OCI-LY1 (cell line): ENCODE measurements around the gene OR11G2.

ENCODE experiments used
- H2AFZ ChIP-seq: fragments of 200-600 bp; sonication (generic), shearing (Covaris generic); 2 replicates; pipeline ENCODE4 v1.6.0; 2014; ENCODE audit warnings: antibody characterized with exemption, mild to moderate bottlenecking, low read length
- H3F3A ChIP-seq: fragments of 200-600 bp; sonication (generic), shearing (Covaris generic); 2 replicates; pipeline ENCODE4 v1.6.0; 2014; ENCODE audit warnings: mild to moderate bottlenecking, antibody characterized with exemption, low read length, moderate library complexity; ENCODE audit not compliant: insufficient read depth
- H3K27ac ChIP-seq: fragments of 200-600 bp; sonication (generic); 2 replicates; pipeline ENCODE4 v1.5.1; 2014; ENCODE audit warnings: low read length, mixed run types, mild to moderate bottlenecking, low read depth; ENCODE audit not compliant: poor library complexity, severe bottlenecking
- H3K27me3 ChIP-seq: fragments of 200-600 bp; sonication (generic); 2 replicates; pipeline ENCODE4 v1.6.0; 2014; ENCODE audit warnings: antibody characterized with exemption, mild to moderate bottlenecking, low read length, moderate library complexity; ENCODE audit not compliant: insufficient read depth
- H3K36me3 ChIP-seq: fragments of 200-600 bp; sonication (generic); 2 replicates; pipeline ENCODE4 v1.6.1; 2014; ENCODE audit warnings: mild to moderate bottlenecking, antibody characterized with exemption, low read length, moderate library complexity, mixed read lengths; ENCODE audit not compliant: insufficient read depth
- H3K4me1 ChIP-seq: fragments of 200-600 bp; sonication (generic); 2 replicates; pipeline ENCODE4 v1.5.1; 2014; ENCODE audit warnings: mild to moderate bottlenecking, low read length, moderate library complexity; ENCODE audit not compliant: insufficient read depth, severe bottlenecking
- H3K4me2 ChIP-seq: fragments of 200-600 bp; sonication (generic), shearing (Covaris generic); 2 replicates; pipeline ENCODE4 v1.6.1; 2014; ENCODE audit warnings: low read length
- H3K4me3 ChIP-seq: fragments of 200-600 bp; sonication (generic); 2 replicates; pipeline ENCODE4 v1.5.1; 2014; ENCODE audit warnings: low read length, low read depth, mild to moderate bottlenecking, mixed read lengths; ENCODE audit not compliant: poor library complexity, severe bottlenecking
- H3K79me2 ChIP-seq: fragments of 200-600 bp; shearing (Covaris generic); 2 replicates; pipeline ENCODE4 v1.6.1; 2016; ENCODE audit warnings: mixed run types, low read length, mixed read lengths; ENCODE audit not compliant: insufficient read depth
- H3K9ac ChIP-seq: fragments of 200-600 bp; sonication (generic), shearing (Covaris generic); 2 replicates; pipeline ENCODE4 v1.6.1; 2014; ENCODE audit warnings: mild to moderate bottlenecking, low read length, mixed read lengths
- H3K9me2 ChIP-seq: fragments of 200-600 bp; sonication (generic), shearing (Covaris generic); 2 replicates; pipeline ENCODE4 v1.6.1; 2014; ENCODE audit warnings: low read depth, mild to moderate bottlenecking, low read length, mixed read lengths
- H3K9me3 ChIP-seq: fragments of 200-600 bp; shearing (Covaris generic); 2 replicates; pipeline ENCODE4 v1.6.1; 2014; ENCODE audit warnings: low read length, mixed read lengths
- H4K20me1 ChIP-seq: fragments of 200-600 bp; sonication (generic), shearing (Covaris generic); 2 replicates; pipeline ENCODE4 v1.6.0; 2016; ENCODE audit warnings: mild to moderate bottlenecking, low read length; ENCODE audit not compliant: insufficient read depth
- EZH2 ChIP-seq: fragments of 200-600 bp; sonication (generic), shearing (Covaris generic); IDR thresholded peaks from 2 replicates; pipeline ENCODE4 v1.8.0; 2017; ENCODE audit warnings: borderline replicate concordance, mixed run types, mild to moderate bottlenecking, antibody characterized with exemption, low read length, moderate library complexity, mixed read lengths
- TF ChIP-seq, protein P1 (sequence below): fragments of 200-600 bp; sonication (generic), shearing (Covaris generic); IDR thresholded peaks from 2 replicates; pipeline ENCODE4 v1.5.1; 2017; ENCODE audit warnings: mild to moderate bottlenecking, antibody characterized with exemption, low read length, moderate library complexity, mixed read lengths

Gene OR11G2

DNA sequence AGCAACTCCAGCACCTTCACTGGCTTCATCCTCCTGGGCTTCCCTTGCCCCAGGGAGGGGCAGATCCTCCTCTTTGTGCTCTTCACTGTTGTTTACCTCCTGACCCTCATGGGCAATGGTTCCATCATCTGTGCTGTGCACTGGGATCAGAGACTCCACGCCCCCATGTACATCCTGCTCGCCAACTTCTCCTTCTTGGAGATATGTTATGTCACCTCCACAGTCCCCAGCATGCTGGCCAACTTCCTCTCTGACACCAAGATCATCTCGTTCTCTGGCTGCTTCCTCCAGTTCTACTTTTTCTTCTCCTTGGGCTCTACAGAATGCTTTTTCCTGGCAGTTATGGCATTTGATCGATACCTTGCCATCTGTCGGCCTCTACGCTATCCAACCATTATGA, 6.8 kb downstream of the OR11G2 start:
- H3K9me3 ChIP-seq: no peaks in the 10 kb centered on the region
- H4K20me1 ChIP-seq: no peaks in the 10 kb centered on the region
- H3K27ac ChIP-seq: no peak overlapping the region
- H3K9me2 ChIP-seq: no peaks in the 10 kb centered on the region
- no peak overlapping the region for H3K9ac ChIP-seq
- no peak overlapping the region for H2AFZ ChIP-seq
- H3K4me2 ChIP-seq: no peak overlapping the region
- TF ChIP-seq, protein P1, sequence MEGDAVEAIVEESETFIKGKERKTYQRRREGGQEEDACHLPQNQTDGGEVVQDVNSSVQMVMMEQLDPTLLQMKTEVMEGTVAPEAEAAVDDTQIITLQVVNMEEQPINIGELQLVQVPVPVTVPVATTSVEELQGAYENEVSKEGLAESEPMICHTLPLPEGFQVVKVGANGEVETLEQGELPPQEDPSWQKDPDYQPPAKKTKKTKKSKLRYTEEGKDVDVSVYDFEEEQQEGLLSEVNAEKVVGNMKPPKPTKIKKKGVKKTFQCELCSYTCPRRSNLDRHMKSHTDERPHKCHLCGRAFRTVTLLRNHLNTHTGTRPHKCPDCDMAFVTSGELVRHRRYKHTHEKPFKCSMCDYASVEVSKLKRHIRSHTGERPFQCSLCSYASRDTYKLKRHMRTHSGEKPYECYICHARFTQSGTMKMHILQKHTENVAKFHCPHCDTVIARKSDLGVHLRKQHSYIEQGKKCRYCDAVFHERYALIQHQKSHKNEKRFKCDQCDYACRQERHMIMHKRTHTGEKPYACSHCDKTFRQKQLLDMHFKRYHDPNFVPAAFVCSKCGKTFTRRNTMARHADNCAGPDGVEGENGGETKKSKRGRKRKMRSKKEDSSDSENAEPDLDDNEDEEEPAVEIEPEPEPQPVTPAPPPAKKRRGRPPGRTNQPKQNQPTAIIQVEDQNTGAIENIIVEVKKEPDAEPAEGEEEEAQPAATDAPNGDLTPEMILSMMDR: no peak
- TF ChIP-seq EZH2: no peak
- H3K27me3 ChIP-seq: no peaks in the 10 kb centered on the region
- H3K79me2 ChIP-seq: no peaks in the 10 kb centered on the region
- H3K4me3 ChIP-seq: no peak overlapping the region
- no peaks in the 10 kb centered on the region for H3K4me1 ChIP-seq
- H3F3A ChIP-seq: no peaks in the 10 kb centered on the region
- no peaks in the 10 kb centered on the region for H3K36me3 ChIP-seq

DNA sequence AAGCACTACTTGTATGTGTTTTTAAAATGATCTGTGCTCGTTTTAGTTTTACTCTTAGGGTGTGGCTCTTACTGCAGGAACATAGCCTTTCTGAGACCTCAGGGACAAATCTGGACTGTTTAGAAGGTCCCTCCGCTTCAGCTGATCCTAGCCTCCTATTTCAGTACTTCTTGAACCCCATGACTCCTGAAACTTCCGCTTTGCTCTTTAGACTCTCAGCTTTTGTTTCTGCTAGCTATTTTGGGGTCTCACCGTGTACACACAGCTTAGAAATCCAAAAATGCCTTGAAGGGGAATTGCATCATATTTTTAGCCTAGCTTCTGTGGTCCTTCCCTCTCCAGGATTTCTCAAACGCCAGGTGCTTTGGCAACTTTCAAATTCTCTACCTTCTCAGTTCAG, 8.3 kb downstream of the OR11G2 start:
- H3K36me3 ChIP-seq: no peaks in the 10 kb centered on the region
- H3K4me1 ChIP-seq: no peaks in the 10 kb centered on the region
- H3K9ac ChIP-seq: no peak overlapping the region
- no peak overlapping the region for H2AFZ ChIP-seq
- H3K4me3 ChIP-seq: no peak overlapping the region
- H3K9me3 ChIP-seq: no peaks in the 10 kb centered on the region
- TF ChIP-seq EZH2: no peak
- TF ChIP-seq, protein P1: no peak
- H3K27me3 ChIP-seq: no peaks in the 10 kb centered on the region
- no peak overlapping the region for H3K4me2 ChIP-seq
- no peak overlapping the region for H3K27ac ChIP-seq
- no peaks in the 10 kb centered on the region for H3F3A ChIP-seq
- H3K9me2 ChIP-seq: no peaks in the 10 kb centered on the region
- H4K20me1 ChIP-seq: no peaks in the 10 kb centered on the region
- no peaks in the 10 kb centered on the region for H3K79me2 ChIP-seq

DNA sequence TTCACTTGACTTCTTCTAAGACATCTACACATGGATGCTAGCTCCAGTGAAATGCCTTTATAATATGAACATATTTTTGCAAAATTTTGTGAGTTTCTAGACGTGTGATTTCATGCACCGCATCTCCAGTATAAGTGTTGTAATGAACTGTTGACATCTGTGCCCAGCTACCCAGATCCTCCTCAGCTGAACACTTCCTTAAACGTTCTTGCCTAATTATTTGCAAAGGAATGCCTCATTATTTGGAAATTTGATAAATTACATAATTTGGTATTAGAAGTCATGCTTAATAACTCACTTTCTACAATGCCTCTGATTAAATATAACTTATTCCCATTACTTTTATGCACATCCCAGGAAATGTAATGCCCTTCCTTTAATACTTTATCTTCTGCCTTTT, 14.0 kb downstream of the OR11G2 start:
- H3K36me3 ChIP-seq: no peaks in the 10 kb centered on the region
- no peak overlapping the region for H3K4me2 ChIP-seq
- no peaks in the 10 kb centered on the region for H3K4me1 ChIP-seq
- no peak overlapping the region for H3K9ac ChIP-seq
- no peak overlapping the region for H2AFZ ChIP-seq
- no peak overlapping the region for H3K27ac ChIP-seq
- H3K27me3 ChIP-seq: no peaks in the 10 kb centered on the region
- TF ChIP-seq EZH2: no peak
- TF ChIP-seq, protein P1: no peak
- H3K9me2 ChIP-seq: no peaks in the 10 kb centered on the region
- no peak overlapping the region for H3K4me3 ChIP-seq
- no peaks in the 10 kb centered on the region for H3F3A ChIP-seq
- H4K20me1 ChIP-seq: no peaks in the 10 kb centered on the region
- no peaks in the 10 kb centered on the region for H3K9me3 ChIP-seq
- no peaks in the 10 kb centered on the region for H3K79me2 ChIP-seq
